Activated T-helper 9 cell treated with anti-CD3 and anti-CD28 coated beads, Interleukin-2, amount 50 U/mL, for 16 hours (primary cell): ENCODE data around the gene GSAP.

ENCODE experiments used
- DNase-seq: peaks from one replicate; pipeline ENCODE4 v3.0.0-alpha.2; 2020; ENCODE audit warnings: low read depth

GSAP gene

GRCh38 chr7:77434570-77435275, 18.6 kb upstream of the GSAP start:
- DNase-seq: no peak

GRCh38 chr7:77433901-77434300, 17.8 kb upstream of the GSAP start:
- no peak for DNase-seq

DNA sequence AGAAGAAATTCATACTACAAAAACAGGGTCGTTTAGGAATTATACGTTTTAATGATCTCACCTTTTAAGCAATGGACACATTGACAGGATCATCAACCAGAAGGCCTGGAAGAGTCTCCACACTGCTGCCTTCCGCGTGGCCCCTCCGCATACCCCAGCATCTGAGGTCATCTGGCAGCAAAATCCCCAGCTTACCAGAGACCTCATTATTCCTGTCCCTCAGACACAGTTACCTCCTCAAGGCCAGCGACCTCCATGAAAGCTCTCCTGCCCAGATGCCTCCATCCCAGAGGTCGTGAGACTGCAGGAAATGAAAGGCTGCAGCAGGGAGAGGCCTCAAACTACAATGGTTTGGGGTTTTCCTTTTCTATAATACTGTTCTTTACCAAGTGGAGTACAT, 14.8 kb upstream of the GSAP start:
- DNase-seq: no peak

- no peak for DNase-seq
Measured at GRCh38 chr7:77428777-77429231, 12.7 kb upstream of the GSAP start.

DNA sequence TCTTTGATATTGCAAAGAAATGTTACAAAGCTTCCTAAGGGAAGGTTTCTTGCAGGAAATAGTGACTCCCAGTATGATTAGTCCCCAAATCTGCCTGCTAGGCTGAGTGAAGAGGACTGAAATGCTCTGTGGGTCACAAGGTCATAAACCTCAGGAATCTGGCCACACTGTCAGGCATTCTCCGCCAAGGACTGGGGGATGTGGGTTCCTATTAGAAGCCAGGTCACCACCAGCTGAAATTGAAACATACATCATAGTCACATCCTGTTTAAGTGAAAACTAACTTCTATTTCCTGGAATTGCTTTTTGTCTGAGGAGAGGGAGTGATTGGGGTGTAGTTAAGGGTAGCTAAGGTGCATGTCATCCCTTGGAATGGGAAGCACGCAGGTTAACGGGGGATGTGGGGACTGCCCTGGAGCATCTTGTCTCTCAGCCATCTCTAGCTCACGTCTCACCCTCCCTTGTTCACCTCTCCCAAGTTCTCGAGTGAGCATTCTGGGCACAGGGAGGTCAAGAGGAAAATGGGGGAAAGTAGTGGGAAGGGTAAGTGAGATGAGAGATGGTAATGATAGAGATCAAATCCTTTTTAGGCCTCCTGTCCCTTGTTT, 12.0 kb upstream of the GSAP start:
- DNase-seq: no peak

- no peak for DNase-seq
Measured at GRCh38 chr7:77426521-77427051, 10.4 kb upstream of the GSAP start.

DNA sequence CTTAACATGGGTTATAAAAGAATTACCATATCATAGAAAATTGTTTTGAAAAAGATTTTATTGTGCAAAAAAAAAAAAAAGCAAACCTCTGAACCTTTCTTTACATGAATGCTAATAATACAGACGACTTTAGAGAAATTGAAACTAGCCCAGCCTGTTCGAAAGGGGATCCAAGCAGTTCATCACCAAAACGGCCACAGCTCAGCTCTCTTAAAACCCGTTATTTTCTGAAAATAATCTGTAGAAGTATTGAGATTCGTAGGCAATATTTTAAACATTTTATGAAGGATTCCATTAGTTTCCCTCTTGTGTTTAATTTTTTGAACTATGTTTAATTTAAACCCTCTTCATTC, 9.9 kb upstream of the GSAP start:
- no peak for DNase-seq

DNA sequence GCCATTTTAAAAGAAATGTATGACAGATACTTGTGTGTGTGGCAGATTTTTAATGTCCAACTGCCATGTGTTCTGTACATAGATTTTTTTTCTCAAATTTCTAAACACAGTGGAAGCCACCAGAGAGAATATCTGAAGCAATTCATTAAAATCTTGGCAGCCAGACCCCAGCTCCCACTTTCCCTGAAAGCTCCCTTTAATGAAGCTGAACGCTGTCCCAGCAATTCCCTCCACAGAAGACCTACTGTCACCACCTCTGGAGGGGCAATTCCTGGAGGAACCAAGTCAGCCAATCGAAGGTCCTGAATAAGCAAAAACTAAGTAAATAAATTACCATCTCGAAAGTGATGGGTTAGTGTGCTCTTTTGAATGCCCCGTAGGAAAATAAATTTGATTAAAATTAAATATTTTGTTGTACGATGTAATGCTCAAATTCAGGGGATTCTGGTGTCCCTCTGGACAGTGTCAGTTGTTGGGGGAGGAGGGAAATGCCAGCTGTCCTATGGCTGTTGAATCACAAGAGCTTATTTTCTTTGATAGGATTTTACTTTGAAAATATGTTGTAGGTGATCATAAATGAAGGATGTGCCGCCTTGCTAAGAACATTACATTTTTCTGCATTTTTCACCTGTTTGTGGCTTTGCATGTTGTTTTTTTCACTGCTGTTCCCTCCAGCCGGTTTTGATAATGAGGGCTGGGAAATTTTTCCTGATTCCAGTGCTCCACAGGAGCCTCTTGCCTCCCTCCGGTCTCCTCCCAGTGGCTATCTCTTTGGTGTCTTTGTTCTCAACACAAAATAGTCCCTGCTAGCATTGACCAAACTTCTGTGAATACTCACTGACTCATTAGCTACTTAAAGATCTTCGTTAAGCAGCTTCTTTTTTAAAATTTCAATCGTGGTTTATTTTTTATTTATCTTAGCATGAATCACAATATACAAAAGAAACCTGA, 9.2 kb upstream of the GSAP start:
- DNase-seq: no peak

DNA sequence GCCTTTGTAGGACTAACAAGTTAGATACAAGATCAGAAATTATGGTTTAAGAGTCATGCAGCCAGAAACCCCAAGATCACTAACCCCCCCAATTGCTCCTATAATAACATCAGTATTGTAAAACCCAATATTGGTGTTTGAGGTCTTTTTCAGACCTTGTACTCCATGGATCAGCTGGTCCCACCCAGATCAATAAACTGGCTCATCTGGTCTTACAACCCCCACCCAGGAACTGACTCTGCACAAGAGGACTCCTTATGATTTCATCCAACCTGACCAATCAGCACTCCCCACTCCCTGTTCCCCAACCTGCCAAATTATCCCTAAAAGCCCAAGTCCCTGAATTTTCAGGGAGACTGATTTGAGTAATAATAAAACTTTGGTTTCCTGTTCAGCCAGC, 6.4 kb upstream of the GSAP start:
- DNase-seq: no peak

- DNase-seq: no peak
Measured at GRCh38 chr7:77420986-77421672, 5.0 kb upstream of the GSAP start.

DNA sequence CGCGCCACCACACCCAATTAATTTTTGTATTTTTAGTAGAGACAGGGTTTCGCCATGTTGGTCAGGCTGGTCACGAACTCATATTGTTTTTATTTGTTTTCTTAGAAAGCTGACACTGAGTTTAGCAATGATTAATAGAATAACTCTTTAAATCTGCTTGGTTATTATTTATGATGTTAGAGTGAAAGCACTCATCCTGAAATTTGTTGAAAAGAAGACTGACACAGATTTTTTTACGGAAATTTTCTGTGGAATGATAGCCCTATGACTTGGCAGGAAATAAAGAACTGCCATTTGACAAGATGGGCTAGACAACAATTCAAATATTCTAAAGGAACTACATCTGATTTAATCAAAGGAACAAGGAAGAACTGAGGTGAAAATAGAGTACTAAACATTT, 4.3 kb upstream of the GSAP start:
- no peak for DNase-seq

DNA sequence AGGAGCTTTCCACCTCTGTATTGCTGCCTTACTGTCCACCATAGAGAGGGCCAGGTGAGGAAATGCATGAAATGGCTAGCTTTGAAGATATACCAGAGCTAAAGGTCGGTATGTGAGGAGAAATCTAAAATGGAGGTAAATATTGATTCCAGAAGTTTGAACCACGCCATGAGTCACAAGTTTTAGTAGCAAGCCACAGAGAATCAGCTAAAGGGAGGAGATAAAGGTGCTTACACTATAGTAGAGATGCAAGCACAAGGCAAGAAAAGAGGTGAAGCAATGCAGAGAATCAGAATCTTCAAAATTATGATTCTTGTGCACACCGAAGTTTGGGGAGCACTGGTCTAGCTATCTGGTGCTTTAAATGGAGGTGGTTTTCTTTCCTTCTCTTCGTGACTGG, 3.0 kb upstream of the GSAP start:
- no peak for DNase-seq

DNA sequence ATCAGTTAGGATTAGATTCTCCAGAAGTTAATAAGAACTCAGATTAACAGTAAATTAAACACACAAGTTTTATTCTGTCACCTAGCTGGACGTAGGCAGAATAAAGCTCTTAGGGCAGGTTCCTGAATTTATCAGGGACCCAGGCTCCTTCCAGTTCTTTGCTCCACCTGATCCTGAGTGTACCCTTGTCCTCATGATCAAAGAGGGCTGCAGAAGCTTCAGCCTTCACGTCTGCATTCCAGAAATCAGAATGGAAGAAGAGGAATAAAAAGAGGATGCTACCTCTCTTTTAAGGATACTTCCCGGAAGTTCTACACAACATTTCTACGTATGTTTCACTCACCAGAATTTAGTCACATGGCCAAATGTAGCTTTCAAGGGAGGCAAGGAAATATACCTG, 1.7 kb upstream of the GSAP start:
- no peak for DNase-seq

GRCh38 chr7:77416621-77417371, 647 bp upstream of the GSAP start:
- DNase-seq: no peak

DNA sequence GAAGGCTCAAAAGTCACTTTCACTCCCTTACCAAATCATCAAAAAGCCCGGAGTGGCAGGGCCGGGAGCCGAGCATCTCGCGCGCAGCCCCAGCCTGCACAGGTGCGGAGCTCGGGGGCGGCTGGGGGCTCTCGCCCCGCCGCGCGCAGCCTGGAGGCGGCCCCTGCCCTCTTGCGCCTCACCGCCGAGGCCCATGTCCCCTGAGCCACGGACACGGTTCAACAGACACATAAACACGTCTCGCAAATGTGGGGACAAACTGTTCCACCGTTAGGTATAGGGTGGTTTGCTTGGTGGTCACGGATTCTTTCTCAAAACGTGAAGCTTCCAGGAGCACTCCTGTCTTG, 700 bp downstream of the GSAP start:
- DNase-seq: no peak

DNA sequence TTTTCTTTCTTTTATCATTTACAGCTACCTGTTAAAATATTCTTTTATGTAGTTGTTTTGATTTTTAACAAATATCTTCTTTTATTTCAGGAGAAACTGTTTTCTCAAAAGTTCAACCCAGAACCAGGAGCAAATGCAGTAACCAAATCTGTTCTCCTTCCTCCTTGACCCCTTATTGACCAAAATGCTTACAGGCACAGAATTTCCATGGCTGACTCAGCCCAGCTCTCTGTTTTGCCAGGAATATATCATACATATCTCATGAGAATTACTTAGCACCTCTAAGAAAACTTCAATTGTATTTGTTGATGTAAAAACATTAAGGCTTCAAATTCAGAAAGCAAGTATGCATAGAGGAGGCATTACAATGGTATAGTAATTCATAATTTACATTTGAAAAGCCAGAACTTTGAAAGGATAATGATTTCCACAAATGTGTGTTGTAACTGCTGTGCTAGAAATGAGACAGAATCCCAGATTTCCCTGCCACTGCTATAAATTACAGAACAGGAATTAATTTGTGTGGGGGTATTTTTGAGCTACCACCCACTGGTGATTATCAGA, 2.2 kb downstream of the GSAP start:
- no peak for DNase-seq

DNA sequence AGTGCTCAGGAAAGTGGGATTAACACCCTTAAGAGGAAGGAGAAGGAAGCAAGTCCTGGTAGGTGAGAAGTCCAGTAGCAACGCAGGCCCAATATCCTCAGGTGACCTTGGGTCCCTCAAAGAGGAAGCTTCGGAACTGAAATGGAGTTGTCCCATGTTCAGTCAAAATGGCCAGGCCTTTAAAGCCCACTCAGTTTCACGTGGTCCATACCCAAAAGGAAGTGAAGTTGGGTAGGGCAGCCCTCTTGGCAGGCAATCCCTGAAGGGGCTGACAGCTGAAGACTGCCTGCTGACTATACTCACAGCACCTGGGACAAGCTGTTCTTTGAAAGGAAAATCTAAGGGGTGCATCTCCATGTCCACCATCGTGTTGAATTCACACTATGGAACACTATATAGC, 3.0 kb downstream of the GSAP start:
- DNase-seq: no peak

DNA sequence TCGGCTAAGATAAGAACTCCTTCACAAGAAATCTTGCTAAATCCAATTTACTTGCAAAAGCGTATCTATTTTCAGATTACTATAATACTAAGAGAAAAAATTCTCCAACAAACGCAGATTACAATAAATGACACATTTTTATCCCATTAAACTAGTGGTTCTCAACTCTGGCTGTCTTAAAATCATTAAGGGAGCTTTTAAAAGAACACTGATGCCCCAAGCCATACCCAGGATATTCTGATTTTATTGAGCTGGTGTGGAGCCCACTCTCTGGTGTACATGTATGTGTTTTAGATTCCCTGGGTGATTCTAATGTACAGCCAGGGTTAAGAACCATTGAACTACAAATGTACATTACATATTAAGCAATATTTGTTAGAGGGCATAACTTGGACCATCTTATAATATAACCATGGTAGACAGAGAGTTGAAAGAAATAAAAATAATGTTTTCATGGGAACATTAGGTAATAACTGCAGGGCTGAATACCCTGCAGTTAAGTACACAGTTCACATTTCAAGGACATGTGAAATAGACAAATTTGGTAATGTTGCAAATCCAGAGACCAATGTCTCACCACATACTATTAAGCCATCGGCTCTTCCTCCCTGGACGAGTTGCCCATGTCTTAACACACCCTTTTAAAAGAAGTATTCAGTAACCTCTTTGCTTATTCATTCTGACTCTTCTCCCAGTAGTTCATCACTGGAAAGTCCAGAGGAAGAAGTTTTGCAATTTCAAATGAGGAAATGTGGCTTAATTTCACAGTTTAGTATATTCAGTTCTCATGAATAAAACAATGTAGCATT, 6.2 kb downstream of the GSAP start:
- DNase-seq: no peak

DNA sequence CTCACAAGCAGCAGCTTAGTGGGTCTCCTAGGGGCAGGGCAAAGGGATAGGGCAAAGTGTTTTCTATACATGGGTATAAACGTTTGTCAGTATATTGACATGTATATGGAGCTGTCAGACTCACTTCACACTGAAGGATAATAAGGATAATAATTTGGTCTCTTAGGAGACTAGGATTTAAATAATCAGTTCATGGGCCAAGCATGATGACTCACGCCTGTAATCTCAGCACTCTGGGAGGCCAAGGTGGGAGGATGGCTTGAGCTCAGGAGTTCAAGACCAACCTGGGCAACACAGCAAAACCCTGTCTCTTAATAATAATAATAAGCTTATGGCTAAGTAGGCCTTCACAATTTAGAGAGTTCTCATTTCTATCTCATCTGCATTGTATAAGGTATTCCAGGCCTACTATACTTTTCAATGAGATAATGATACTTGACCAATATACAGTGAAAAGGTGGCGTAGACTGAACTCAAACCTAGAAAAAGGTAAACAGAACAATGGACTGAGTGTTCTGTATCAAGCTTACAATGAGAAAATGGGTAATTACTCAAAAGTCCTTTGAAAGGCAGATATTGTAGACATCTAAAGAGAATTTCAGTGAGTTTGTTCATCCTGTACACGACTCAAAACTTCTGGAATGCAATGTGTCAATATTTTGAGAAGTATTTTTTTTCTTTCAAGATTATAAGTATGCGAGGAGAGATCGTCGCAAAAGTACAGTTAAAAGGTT, 7.0 kb downstream of the GSAP start:
- DNase-seq: no peak

DNA sequence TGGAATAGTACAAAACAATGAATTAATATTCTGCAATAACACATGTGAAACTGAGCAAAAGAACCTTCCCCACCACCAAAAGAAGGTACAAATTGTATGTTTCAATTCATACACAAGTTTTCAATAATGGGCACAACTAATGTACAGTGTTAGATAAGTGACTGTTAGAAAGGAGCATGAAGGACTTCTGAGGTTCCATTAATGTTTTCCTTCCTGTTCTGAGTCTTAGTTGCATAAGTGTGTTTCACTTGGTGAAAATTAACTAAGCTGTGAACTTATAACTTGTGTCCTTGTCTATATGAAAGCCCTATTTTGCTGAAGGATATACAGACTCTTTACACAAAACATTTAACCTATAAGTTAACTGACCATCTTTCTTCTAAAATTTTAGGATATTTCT, 8.2 kb downstream of the GSAP start:
- no peak for DNase-seq
